NCI-H226 (cell line): Measurements from ENCODE around the gene GCNT1.
A peak's percentile ranks its signal among the peaks of the same experiment; 100 is the strongest.

Source experiments
- DNase-seq: peaks from one replicate; pipeline ENCODE4 v3.0.0-alpha.2; 2015

Gene GCNT1

DNA sequence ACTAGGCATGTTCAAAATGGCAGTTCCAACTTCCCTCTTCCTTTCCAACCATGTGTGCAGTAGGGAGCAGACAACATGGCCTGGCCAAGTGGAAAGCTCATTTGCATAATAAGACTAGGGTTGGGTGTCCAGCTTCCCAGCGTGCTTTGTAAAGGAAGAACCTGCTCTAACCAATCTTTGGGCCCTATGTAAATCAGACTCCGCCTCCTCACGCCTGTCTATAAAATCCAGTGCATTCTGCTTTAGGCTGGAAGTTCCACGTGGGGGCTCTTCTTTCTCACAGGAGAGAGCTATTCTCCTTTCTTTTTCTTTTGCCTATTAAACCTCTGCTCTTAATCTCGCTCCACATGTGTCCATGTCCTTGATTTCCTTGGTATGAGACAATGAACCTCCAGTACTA, 83.4 kb downstream of the GCNT1 start:
- DNase-seq = peak; percentile 59

DNA sequence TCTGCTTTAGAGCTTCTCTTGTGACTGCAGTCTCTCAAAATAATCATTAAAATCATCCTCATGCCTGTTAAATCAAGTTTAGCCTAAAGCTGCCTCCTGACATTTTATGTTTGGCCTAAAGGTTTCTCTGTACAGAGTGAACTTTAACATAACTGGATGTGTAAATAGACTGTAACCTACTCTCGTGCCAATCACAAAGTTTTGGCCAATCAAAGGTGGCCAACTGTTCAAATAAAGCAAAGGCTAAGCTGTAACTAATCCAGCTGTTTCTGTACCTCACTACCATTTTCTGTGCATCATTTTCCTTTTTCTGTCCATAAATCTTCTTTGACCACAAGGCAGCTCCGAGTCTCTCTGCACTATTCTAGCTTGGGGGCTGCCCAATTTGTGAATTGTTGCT, 86.2 kb downstream of the GCNT1 start:
- DNase-seq = no peak

DNA sequence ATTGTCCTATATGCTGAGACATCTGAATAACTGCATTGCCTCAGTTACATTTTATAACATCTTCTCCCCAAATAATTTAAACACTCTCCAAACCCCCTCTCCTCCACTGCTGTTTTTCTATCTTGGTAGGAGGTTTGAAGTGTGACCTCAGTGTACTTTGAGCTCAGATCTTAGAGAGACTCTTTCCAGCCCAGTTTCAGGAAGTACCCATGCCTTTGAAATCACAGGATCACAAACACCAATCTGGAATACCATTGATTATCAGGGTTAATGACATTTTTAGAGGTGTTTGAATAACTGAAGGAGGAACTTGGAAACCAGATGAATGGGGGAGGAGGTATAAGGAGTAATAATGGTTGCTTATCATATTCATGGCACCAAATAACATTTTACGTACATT, 93.2 kb downstream of the GCNT1 start:
- DNase-seq = no peak

DNA sequence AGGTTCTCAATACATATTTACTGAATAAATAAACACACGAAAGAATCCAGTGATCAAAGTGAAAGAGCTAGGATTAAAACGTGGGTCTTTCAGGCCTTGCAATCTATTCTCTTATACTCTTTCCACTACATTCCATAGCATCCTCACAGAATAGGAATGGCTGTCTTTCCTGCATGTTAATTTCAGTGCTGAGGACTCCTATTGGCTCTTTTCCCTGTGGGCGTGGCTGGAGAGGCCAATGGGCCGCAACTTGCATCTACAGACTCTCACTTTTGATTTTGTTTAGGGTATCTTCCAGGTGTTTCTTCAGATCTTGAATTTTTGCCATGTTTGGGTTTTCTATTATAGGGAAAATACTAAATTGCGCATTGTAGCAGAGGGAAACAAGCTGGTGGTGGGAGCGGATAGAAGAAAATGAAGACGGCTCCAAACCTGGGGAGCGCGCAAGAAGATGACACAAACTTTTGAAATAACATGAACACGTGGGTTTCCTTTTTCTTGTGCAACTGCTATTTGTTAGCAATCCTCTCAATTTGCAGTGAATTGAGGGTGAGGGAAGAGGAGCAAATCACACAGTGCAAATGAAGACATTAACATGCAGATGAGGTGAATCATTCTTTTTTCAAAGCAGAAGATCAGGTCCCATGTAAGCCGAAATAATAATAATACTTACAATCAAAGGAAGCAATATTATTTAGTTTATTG, 93.9 kb downstream of the GCNT1 start:
- DNase-seq = no peak

DNA sequence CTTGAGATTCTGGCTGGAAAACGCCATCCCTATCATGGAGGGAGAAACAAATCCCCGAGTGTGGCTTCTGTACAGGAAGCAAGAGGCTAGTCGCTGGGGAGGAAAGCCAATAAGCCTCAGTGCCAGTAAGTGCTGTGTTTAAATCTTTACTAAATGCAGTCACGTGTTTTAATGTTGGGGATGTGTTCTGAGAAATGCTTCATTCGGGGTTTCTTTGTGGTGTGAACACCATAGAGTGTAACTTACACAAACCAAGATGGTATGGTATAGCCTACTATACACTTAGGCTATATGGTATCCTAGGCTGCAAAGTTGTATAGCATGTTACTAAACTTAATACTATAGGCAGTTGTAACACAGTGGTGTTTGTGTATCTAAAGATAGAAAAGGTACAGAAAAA, 94.7 kb downstream of the GCNT1 start:
- DNase-seq = no peak
